Activated CD8-positive, alpha-beta T cell treated with anti-CD3 and anti-CD28 coated beads for 36 hours (primary cell): ENCODE results near the gene TXK. TPM values are rescaled to one million over a fixed set of nuclear protein-coding genes. Genes with fewer than 3 reads are reported as not detected.

Experiments
- ATAC-seq: fragments of 200-7000 bp; cut with Tn5 transposase; one replicate; pipeline ENCODE4 v1.10.0; 2021; ENCODE audit warnings: mild to moderate bottlenecking, moderate library complexity
- CTCF ChIA-PET: fragments of 350-600 bp; sonication (Branson Sonifier 250); formaldehyde crosslinking; loops from one replicate; lab custom pipeline; 2021; ENCODE audit warnings: antibody characterized with exemption; lab: Charles Lee
- POLR2A ChIA-PET: fragments of 350-600 bp; sonication (Branson Sonifier 250); formaldehyde crosslinking; loops from one replicate; lab custom pipeline; 2021; ENCODE audit warnings: antibody characterized with exemption; lab: Charles Lee
- DNase-seq: peaks from one replicate; pipeline ENCODE4 v3.0.0-alpha.2; 2020
- H3K27ac Mint-ChIP-seq: one replicate; pipeline ENCODE4 v1.8.0; 2021; ENCODE audit warnings: mild to moderate bottlenecking, mixed read lengths
- H3K27me3 Mint-ChIP-seq: one replicate; pipeline ENCODE4 v1.8.0; 2021; ENCODE audit warnings: mixed read lengths
- H3K36me3 Mint-ChIP-seq: one replicate; pipeline ENCODE4 v1.8.0; 2021; ENCODE audit warnings: low read depth, mixed read lengths
- H3K4me1 Mint-ChIP-seq: one replicate; pipeline ENCODE4 v1.8.0; 2021; ENCODE audit warnings: low read depth, mixed read lengths
- H3K4me3 Mint-ChIP-seq: one replicate; pipeline ENCODE4 v1.8.0; 2021; ENCODE audit warnings: mild to moderate bottlenecking, moderate library complexity, mixed read lengths
- H3K9me3 Mint-ChIP-seq: one replicate; pipeline ENCODE4 v1.8.0; 2021; ENCODE audit warnings: mixed read lengths
- CTCF ChIP-seq: fragments of 200-600 bp; IDR thresholded peaks from one replicate; pipeline ENCODE4 v1.8.0; 2022; ENCODE audit warnings: antibody characterized with exemption, mild to moderate bottlenecking
- intact Hi-C: fragments of 100-400 bp; cut with micrococcal nuclease; formaldehyde crosslinking; loops from one replicate; pipeline ENCODE4 v1.10.0; 2022
- total RNA-seq, 2 experiments: library from RNA; stranded (reverse); gene quantifications; one replicate each; pipeline ENCODE4 v1.2.3, GENCODE V29; 2021

The TXK gene
- total RNA-seq, result 10 to 100 TPM; 20.6 to 23.5 TPM

GRCh38 chr4:48134081-48134480, at the start of gene TXK:
TXK (minus strand) TSS chr4:48134250; CDS start chr4:48134170, 80 bp downstream.
- H3K4me3 Mint-ChIP-seq, result peak within 1 kb of the TSS; percentile 90
- ATAC-seq, result peak; percentile 48

GRCh38 chr4:48180234-48180633, 46.2 kb upstream of the TXK start:
- ChIA-PET CTCF (no interaction called here), POLR2A (interaction anchor here (1.4 kb wide), 1 partner anchor 144 kb away, joined by 4 read pairs; no protein-coding TSS in a partner anchor)

More at GRCh38 chr4:48134081-48134480, at the start of gene TXK:
- no peaks in the 10 kb centered on the region for H3K27me3 Mint-ChIP-seq
- H3K4me1 Mint-ChIP-seq, result peaks cover 80% of the 10 kb centered on the region
- DNase-seq, result peak; percentile 57
- intact Hi-C loops, result no loop called here
- ChIA-PET POLR2A (interaction anchor here (0.7 to 2.5 kb wide), 9 partner anchors 9 to 188 kb away, joined by 3 to 10 read pairs (median 4); no protein-coding TSS in a partner anchor), CTCF (interaction anchor here (0.9 to 1.2 kb wide), 4 partner anchors 11 to 141 kb away, joined by 3 to 5 read pairs (median 3); no protein-coding TSS in a partner anchor)
- H3K27ac Mint-ChIP-seq, result peak within 1 kb of the TSS; percentile 99
- H3K36me3 Mint-ChIP-seq, result peaks cover 62% of the 10 kb centered on the region
- no peaks in the 10 kb centered on the region for H3K9me3 Mint-ChIP-seq
- TF ChIP-seq CTCF, result no peak

GRCh38 chr4:48178931-48179330, 44.9 kb upstream of the TXK start:
- ChIA-PET CTCF (no interaction called here), POLR2A (interaction anchor here (1.4 kb wide), 1 partner anchor 143 kb away, joined by 4 read pairs; no protein-coding TSS in a partner anchor)
- ATAC-seq (peak; percentile 31), DNase-seq (no peak)
- Mint-ChIP-seq H3K4me1 (peaks cover 32% of the 10 kb centered on the region), H3K4me3 (no peak overlapping the region), H3K27ac (no peak overlapping the region), H3K27me3 (no peaks in the 10 kb centered on the region), H3K9me3 (peaks cover 6% of the 10 kb centered on the region), H3K36me3 (peaks cover 2% of the 10 kb centered on the region)
- intact Hi-C loops, result no loop called here
- no peak for TF ChIP-seq CTCF

More at GRCh38 chr4:48180234-48180633, 46.2 kb upstream of the TXK start:
- Mint-ChIP-seq H3K27ac (no peak overlapping the region), H3K4me3 (no peak overlapping the region), H3K36me3 (peaks cover 2% of the 10 kb centered on the region), H3K9me3 (peaks cover 6% of the 10 kb centered on the region), H3K4me1 (peaks cover 26% of the 10 kb centered on the region), H3K27me3 (no peaks in the 10 kb centered on the region)
- DNase-seq (no peak), ATAC-seq (peak; percentile 45)
- intact Hi-C loops, result no loop called here
- no peak for TF ChIP-seq CTCF

- ChIA-PET CTCF (interaction anchor here (1.4 kb wide), 1 partner anchor 36 kb away, joined by 7 read pairs; no protein-coding TSS in a partner anchor), POLR2A (no interaction called here)
- Mint-ChIP-seq H3K27me3 (no peaks in the 10 kb centered on the region), H3K27ac (no peak overlapping the region), H3K4me3 (no peak overlapping the region), H3K9me3 (peaks cover 6% of the 10 kb centered on the region), H3K36me3 (peaks cover 2% of the 10 kb centered on the region), H3K4me1 (peaks cover 40% of the 10 kb centered on the region)
- DNase-seq (peak; percentile 19), ATAC-seq (peak; percentile 62)
- intact Hi-C loops, result no loop called here
- no peak for TF ChIP-seq CTCF
These were observed 41.8 kb upstream of the TXK start for GRCh38 chr4:48175806-48176205.

- Mint-ChIP-seq H3K27me3 (no peaks in the 10 kb centered on the region), H3K36me3 (peaks cover 4% of the 10 kb centered on the region), H3K4me3 (no peak overlapping the region), H3K9me3 (peaks cover 6% of the 10 kb centered on the region), H3K4me1 (peaks cover 35% of the 10 kb centered on the region), H3K27ac (no peak overlapping the region)
- DNase-seq (no peak), ATAC-seq (no peak)
- no peak for TF ChIP-seq CTCF
- intact Hi-C loops, result no loop called here
- ChIA-PET POLR2A (no interaction called here), CTCF (interaction anchor here (1.4 kb wide), 1 partner anchor 36 kb away, joined by 7 read pairs; no protein-coding TSS in a partner anchor)
These were observed 41.3 kb upstream of the TXK start for GRCh38 chr4:48175328-48175727.
